Activated T-helper 1 cell treated with Interleukin-2 at 50 U/mL for 16 hours (primary cell): ENCODE data around the gene CHAD.
A peak's percentile ranks its signal among the peaks of the same experiment; 100 is the strongest.
"Not testable (repeated sequence)": the region's sequence is repeated elsewhere in the genome, so short reads cannot be mapped to it uniquely, and the experiment has no call there.

ENCODE experiments used
- DNase-seq: peaks from one replicate; pipeline ENCODE4 v3.0.0-alpha.2; 2020; ENCODE audit warnings: low read depth

CHAD gene

DNA sequence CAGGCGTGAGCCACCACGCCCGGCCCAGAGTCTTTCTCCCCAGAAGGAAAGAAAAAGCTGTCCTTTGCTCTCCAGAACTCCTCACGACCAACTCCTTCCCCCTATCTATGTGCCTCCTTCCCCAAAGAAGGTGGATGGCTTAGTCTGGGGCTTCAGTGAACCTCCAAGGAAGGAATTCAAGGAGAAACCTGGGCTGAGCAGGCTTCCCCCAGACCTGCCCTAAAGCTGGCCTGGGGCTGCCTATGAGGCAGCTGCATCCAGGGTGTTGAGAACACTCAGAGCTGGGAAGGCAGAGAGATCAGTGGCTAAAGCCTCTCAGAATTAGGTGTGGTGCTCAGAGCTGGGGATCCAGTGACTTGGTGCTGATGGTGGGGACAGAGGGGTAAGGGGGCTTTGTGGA lies 38.9 kb downstream of the CHAD start:
- DNase-seq, result no peak

- no peak for DNase-seq
Observed at GRCh38 chr17:50428831-50429424, 39.8 kb downstream of the CHAD start.

GRCh38 chr17:50428126-50428525 lies 40.6 kb downstream of the CHAD start:
- not testable (repeated sequence) for DNase-seq

- DNase-seq, result no peak
Observed at GRCh38 chr17:50426814-50427787, 41.6 kb downstream of the CHAD start.

DNA sequence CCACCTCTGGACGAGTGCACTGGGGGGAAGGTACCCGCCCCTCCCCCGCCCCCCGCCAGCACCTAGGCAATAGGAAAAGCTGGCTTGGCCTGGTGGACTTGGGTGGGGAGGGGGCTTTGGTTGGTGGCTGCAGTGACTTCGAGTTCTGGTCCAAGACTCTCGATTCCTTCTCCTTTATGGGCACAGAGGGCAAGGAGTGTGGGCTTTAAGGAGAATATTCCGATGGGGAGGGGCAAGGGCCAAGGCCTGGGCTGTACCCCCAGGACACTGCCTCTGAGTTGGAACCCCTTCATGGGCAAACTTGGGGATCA lies 42.3 kb downstream of the CHAD start:
- DNase-seq, result no peak

DNA sequence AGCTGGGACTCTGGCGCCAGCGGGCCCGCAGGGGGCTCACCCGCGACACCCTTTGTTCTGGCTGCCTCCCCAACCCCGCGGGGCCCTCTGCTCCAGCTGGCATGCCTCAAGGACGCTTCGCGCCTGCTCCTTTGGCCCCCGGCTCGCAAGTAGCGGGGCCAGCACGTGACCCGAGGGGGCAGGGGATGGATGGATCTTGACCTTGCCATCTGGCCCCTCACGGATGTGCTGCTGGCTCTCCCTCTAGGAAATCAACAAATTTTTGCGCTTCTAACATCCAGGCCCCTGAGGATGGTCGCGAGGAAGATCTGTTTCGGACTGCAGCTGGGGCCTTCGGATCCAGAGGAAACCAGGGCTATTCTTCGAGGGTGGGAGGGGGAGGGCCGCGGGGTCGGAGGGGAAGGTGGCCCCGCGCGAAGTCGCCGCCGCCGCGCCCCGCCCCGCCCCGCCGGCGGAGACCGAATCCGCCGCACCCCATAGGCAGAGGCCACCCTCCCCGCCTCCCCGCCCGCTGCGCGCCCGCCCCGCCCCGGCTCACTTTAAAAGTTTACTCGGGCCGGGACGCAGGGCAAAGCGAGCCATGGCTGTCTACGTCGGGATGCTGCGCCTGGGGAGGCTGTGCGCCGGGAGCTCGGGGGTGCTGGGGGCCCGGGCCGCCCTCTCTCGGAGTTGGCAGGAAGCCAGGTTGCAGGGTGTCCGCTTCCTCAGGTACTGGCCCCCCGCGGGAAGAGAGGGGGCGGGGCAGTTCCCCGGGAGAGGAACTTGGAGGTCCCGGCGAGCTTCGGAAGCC lies 42.8 kb downstream of the CHAD start, which contains the start of gene ACSF2:
ACSF2 (plus strand) TSS at position 537 of the 790 bp plus-strand sequence; CDS start at position 581, 44 bp downstream.
- DNase-seq, result peak; percentile 53

GRCh38 chr17:50424996-50425681 lies 43.5 kb downstream of the CHAD start:
- DNase-seq, result no peak

GRCh38 chr17:50424246-50424995 lies 44.3 kb downstream of the CHAD start:
- no peak for DNase-seq

DNA sequence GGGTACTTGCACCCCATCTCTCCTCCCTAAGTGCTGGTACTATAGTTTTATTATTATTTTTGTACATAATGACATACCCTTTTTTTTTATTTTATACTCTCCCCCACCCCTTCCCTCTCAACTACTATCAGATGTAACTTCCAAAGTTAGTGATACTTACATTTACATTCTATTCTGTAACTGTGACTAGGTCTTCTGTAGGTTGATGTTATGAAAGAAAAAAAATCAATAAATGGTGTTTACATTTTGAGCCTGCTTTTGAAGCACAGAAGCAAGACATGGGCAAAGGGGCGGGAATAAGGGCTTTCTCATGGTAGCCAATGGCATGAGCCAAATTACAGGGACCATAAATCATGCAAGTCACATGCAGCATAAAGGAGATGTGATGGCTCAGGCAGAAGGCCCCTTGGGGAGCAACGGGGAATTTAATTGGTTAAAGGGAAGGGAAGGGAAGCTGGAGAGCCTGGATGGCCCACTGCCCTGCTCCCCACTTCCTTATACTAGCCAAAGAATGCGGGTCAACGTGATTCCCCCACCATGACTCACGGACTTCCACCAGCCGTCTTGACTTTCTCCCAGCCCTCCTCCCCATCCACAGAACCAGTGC lies 45.0 kb downstream of the CHAD start:
- DNase-seq, result no peak

DNA sequence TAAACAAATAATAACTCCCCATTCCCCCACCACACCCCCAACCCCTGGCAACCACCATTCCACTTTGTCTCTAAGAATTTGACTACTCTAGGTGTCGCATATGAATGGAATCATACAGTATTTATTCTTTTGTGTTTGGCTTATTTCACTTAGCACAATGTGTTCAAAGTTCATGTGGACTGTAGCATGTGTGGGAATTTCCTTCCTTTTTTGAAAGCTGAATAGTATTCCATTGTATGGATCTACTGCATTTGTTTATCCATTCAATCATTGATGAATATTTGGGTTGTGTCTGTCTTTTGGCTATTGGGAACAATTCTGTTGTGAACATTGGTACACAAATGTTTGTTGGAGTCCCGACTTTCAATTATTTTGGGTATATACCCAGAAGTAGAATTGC lies 45.9 kb downstream of the CHAD start:
- DNase-seq, result no peak

GRCh38 chr17:50421308-50422051 lies 47.2 kb downstream of the CHAD start:
- DNase-seq, result no peak

- DNase-seq, result no peak
Observed at GRCh38 chr17:50420419-50421112, 48.1 kb downstream of the CHAD start.

GRCh38 chr17:50419577-50419976 lies 49.1 kb downstream of the CHAD start:
- not testable (repeated sequence) for DNase-seq

GRCh38 chr17:50414808-50415207 lies 53.9 kb downstream of the CHAD start:
- no peak for DNase-seq
